GM18498 (cell line): ENCODE results near the gene HLA-DQB2.
"Not testable (repeated sequence)": the region's sequence is repeated elsewhere in the genome, so short reads cannot be mapped to it uniquely, and the experiment has no call there.

Source experiments
- ATAC-seq: cut with Tn5 transposase; IDR thresholded peaks from one replicate; pipeline ENCODE4 v1.9.1; 2021; ENCODE audit warnings: mild to moderate bottlenecking, moderate library complexity; ENCODE audit not compliant: unreplicated experiment

Gene HLA-DQB2

DNA sequence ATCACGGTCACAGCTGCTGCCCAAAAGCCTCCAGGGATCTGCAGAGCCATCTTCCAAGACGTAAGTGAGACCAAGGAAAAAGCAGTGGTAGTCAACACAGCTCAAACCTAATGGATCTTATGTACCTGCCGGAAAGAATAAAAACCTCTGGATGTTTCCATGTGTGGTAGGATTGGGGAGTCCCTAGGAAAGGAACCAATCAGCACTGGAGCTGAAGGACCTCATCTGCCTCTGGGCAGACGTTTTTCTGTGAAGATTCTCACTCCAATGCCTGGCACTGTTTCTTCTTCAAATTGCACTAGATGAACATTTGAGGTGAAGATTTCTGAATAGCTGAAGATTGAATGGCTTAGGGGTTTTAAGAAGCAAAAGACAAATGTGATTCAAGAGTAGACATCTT lies at the start of gene HLA-DQB2:
HLA-DQB2 (minus strand) TSS at position 112 of the 400 bp plus-strand sequence; CDS start at position 50, 62 bp downstream.
- no peak for ATAC-seq

DNA sequence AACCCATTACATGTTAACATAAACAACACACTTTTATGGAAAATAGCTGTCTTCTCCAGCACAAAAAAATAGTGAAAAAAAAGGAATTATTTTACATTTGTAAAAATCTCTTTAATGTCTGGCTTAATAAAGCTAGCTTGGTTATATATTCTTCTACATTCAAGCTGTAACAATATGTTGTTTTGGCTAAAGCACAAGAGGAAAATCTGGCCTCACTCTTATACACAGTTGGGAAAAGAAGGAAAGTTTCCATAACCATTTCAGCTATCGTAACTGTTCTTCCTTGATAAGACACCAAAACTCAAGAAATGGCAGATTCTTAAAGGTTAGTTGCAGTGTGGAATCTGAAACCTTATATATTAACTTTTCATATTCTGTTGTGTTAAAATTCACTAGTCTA lies 45.8 kb upstream of the HLA-DQB2 start:
- no peak for ATAC-seq

DNA sequence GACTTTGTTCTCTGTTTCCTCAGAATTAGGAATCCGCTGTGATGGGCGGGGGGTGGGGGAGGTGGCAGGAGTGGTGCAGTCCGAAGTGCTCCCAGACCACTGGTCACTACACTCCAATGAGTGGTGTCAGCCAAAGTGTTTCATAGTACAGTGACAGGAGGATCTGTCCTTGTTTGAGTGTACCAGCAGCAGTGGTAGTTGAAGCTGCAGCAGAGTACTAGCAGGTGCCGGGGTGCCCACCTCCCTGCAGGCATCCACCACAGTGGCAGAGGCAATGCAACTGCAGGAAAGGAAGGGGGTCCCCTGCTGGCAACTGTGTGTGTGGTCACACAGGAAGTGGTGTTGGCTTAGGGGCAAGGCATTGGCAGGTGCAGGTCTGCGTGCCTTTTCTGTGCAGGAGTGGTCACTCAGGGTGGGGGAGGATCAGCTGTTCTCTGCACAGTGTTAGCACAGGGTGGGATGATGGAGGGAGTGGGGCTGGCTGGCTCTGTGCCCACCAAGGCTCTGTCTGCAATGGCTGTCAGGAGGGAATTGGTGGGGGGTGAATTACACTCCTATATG lies 43.8 kb upstream of the HLA-DQB2 start:
- no peak for ATAC-seq

DNA sequence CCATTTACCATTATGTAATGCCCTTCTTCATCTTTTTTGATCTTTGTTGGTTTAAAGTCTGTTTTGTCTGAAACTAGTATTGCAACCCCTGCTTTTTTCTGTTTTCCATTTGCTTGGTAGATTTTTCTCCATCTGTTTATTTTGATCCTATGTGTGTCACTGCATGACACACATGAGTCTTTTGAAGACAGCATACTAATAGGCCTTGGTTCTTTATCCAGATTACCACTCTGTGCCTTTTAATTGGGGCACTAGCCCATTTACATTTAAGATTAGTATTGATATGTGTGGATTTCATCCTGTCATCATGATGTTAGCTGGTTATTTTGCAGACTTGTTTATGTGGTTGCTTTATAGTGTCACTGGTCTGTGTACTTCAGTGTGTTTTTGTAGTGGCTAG lies 42.1 kb upstream of the HLA-DQB2 start:
- not testable (repeated sequence) for ATAC-seq

DNA sequence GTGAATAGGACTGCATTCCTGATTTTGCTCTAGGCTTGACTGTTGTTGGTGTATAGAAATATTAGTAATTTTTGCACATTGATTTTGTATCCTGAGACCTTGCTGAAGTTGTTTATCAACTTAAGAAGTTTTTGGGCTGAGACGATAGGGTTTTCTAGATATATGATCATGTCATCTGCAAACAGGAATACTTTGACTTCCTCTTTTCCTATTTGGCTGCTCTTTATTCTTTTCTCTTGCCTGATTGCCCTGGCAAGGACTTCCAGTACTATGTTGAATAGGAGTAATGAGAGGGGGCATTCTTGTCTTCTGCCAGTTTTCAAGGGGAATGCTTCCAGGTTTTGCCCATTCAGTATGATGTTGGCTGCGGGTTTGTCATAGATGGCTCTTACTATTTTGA lies 40.1 kb upstream of the HLA-DQB2 start:
- ATAC-seq, result no peak

DNA sequence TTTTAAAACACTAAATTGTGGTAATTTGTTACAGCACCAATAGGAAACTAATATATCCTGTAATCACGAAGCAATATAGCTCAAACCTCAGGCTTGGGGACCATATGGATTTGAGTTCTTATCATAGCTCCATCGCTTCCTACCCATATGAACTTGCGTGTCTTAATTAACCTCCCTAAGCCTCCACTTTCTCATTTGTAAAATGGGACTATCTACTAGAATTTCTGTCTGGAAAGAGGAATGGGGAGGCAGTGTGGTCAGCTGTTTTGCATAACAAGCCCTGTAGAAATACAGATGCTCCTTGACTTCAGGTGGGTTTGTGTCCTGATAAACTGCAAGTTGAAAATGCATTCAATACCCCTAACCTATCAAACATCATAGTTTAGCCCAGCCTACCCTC lies 36.4 kb upstream of the HLA-DQB2 start:
- ATAC-seq, result no peak

DNA sequence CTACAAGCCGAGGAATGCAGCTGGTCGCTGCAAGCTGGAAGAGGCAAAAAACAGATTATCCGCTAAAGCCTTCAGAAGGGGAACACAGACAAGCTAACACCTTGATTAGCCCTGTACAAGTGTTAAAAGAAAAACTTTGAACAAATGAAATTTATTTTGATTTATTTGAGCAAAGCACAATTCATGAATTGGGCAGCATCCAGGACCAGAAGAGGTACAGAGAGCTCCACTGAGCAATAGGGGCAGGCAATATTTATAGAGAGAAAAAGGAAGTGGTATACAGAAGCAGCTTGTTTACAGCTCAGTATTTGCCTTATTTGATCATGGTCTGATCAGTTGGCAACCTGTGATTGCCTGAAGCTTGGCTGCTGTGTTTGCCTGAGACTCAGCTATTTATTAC lies 35.8 kb upstream of the HLA-DQB2 start:
- no peak for ATAC-seq

DNA sequence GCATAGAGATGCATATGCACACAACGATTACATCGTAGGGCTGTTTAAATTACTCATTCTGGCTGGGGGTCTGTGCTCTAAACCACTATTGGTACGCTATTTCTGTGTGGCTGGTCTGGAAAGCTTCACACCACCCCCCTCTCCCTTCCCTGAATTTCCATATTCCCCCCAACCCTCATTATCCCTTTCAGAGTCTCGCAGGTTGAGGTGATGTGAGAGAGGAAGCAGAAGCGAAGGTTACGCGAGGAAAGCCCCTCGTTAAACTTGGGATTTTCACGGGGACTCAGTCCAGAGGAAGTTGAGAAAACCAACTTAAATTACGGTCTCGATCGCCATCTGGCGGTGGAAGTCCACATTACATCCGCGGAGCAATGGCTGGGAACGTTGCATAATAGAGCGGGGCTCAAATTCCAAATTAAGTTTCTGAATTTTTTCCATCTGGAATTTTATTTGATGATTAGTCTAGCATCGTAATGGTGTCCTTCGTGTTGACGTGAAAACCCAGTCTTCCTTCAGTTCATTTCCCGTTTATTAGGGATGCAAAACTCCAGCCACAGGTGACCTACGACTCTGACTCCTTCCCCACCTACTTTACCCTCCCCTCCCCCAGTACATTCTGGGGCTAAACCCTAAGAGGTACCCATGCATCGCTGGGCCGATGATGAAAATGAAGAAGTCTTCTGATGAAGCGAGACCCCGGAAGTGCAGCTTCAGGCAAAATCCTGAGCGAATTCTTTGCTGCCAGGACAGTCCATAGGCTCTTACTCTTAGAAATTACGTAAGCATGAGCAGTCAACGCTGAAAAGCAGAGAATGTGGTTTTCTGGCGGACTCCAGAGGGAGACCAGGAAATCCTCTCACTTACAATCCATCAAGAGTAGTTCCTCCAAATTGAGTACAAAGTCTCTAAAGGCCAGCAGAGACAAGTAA lies 33.8 kb upstream of the HLA-DQB2 start:
- ATAC-seq, result no peak

DNA sequence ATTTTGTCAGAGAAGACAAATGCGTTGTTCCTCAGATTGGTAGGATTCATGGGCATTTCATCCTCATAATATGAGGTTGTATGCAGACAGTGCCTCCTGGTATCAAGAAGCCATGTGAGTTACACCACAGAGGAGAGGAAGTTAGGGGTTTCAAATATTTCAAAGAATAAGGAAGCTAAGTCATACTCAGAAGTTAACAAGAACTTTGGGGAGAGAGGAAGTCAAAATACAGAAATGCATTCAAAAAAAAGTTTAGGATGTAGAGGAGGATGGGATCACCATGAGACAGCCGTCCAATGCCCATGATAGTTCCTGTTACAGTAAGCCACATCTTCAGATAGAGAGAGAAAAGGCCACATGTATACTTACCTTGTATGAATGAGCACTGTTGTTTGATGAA lies 31.2 kb upstream of the HLA-DQB2 start:
- ATAC-seq, result no peak

DNA sequence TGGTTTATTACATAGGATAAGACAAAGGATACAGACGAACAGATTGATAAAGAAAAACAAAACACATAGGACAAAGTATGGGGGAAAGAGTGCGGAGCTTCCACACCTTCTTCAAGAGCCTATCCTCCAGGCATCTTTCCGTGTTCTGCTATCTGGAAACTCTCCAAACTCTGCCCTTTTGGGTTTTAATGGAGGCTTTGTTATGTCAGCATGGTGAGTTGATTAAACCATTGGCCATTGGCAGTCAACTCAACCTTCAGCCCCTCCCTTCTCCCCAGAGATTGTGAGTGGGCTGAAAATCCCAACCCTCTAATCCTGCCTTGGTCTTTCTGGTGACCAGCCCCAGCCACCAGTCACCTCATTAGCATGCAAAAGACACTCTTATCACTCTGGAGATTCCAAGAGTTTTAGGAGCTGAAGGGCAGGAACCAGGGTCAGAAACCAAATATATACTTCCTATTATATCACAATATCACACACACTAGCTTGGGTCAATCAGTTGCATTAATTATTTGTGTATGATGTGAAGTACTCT lies 29.6 kb upstream of the HLA-DQB2 start:
- ATAC-seq, result no peak

DNA sequence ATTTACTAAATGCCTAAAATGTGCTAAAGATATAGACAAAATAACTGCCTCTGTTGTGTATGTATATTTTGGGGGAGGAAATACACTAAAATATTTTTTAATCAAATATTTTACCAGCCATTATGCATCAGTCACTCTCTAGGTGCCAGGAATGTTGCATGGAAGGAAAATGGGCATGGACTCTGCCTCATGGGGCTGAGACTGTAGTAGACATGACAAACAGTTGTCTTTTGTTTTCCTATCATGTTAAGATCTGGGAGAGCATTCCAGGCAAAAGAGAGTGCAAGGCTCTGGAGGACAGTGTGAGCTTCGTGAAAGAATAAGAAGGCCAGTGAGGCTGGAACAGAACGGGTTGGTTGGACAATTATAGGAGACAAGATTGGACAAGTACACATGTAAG lies 27.0 kb upstream of the HLA-DQB2 start:
- no peak for ATAC-seq

DNA sequence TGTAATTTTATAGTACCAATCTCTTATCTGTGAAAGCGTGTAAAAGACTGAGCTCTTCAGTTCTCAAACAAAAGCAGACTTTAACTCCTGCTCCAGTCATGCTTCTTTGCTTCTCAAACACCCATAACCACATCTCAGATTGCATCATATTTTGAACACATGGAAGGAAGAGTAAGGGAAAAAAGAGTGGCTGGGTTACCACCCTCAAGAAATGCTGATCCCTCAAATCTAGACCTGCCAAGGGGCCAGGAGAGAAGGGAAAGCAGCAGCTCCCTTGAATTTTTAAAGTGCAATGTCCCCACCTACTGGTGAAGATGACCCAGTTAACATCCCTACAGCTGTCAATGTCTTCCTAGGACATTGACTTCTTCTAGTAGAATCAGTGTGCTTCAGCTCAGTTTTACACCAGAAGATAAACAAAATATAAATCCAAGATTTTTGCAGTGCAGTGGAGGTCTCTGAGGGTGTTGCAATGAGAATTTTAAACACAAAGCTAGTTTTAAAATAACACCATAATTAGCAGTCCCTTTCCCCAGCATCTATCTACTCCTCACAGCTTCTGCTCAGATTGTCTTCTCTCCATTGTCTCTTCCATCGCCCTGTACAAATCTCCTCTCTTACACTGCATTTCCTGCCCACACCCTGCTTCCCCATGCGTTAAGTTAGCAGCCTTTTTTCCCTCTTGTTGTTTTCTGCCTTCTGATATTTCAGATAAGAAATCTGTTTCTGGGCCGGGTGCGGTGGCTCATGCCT lies 22.6 kb upstream of the HLA-DQB2 start:
- ATAC-seq, result no peak

DNA sequence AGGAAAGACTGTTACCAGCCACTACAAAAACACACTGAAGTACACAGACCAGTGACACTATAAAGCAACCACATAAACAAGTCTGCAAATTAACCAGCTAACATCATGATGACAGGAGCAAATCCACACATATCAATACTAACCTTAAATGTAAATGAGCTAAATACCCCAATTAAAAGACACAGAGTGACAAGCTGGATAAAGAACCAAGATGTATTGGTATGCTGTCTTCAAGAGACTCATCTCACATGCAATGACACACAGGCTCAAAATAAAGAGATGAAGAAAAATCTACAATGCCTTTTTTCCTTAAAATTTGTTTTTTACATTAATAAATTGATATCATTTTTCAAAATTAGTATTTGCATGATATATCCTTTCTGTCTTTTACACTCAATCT lies 19.6 kb upstream of the HLA-DQB2 start:
- not testable (repeated sequence) for ATAC-seq

DNA sequence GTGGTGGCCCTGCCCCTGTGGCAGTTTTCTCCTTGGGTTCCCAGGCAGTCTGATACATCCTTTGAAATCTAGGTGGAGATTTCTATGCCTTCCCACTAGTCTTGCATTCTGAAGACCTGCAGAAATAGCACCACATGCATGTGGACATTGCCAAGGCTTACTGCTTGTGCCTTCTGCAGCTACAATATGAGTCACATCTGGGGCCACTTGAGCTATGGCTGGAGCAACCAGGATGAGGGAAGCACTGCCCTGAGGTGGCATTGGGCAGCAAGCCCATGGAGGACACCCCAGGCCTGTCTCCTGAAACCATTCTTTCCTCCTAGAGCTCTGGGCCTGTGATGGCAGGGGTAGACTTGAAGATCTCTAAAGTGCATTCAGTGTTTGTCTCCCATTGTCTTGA lies 15.7 kb upstream of the HLA-DQB2 start:
- ATAC-seq, result no peak

DNA sequence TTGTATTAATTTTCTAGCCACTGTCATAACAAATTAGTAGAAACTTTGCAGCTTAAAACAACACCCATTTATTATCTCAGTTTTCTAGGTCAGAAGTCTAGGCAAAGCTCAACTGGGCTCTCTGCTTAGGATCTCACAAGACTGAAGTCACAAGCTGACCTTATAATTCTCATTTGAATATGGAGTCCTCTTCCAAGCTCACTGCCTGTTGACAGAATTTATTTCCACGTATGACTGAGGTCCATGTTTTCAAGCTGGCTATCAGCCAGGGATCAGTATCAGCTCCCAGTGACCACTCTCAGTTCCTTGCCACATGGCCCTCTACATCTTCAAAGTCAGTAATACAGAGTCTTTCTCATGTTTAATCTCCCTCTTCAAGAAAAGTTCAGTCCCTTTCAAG lies 11.7 kb upstream of the HLA-DQB2 start:
- no peak for ATAC-seq

DNA sequence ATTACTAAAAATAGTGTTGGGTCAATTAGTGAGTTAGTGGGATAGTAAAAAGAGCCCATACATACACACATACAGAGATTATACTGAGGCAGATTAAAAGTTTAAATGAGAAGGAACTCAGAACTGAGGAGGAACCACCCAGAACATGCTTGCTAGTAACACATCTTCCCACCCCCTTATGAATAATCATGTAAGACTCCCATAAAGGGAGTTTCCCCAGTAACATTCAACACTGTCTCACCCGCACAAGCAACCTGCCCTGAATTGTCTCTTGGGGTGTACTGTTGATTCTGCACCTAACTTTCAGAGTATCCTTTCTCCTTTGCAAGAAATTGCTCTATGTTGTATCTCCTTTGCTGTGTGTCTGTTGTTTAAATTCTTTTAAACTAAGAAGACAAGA lies 11.1 kb upstream of the HLA-DQB2 start:
- ATAC-seq, result no peak

DNA sequence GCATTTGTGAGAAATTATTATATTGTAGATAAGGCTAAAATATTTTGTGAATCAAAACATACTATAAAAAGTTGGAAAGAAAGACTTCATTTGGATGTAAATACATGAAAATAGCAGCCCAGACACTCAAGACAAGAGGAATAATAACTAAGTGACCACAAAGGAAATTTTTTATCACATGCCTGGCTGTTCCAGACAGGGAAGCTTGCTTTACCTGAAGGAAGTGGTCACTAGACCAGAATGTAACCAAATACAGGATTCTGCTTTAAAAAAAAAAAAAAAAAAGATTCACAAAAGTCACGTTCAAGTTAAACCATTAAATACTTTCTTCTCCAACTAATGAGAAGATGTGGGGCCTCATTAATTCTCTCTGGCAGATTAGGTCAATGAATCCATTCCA lies 9.3 kb upstream of the HLA-DQB2 start:
- no peak for ATAC-seq

DNA sequence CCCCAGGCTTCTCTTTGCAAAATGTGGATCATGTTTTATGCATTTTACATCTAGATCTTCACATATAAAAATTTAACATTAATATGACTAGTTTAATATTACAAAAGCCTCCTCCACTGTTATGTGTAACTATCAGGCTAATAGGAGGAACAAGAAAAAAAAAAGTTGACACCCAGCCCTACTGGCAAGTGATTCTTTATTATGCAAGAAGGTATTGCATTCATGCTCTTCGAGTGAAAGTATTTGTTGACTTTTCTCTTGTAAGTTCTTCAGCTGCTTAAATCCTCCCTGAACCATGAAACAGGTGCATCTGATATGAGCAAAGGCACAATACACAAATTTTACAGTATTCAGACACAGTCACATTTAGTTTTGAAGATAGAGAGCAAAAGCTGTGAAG lies 716 bp upstream of the HLA-DQB2 start:
- no peak for ATAC-seq

DNA sequence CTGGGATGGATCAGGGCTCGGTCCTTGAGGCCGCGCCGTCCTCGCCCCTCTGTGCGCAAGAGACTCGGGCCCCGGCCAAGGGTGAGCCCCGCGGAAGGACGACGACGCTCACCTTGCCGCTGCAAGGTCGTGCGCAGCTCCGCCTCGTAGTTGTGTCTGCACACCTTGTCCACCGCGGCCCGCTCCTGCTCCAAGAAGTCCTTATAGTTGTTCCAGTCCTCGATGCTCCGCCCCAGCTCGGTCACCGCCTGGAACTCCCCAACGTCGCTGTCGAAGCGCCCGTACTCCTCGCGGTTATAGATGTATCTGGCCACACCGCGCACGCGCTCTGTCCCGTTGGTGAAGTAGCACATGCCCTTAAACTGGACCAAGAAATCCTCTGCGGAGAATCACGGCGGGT lies 1.8 kb downstream of the HLA-DQB2 start:
- ATAC-seq, result no peak

DNA sequence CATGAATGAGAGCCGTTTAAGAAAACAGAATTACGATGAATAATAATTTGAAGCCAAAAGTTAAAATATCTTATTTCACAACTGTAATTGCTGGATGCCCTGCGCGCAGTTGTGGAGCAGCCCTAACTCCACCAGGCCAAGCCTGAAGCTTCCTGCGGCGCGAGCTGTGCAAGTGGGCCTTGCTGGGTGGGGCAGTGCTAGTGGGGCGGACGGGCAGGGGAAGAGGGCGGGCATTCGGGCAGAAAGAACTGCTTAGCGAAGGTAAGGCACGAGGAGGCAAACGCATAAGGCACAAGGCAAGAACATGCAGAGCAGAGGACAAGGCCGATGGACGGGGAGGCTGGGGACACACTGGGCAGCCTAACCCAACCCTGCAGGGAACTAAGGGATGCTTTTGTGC lies 2.3 kb downstream of the HLA-DQB2 start:
- no peak for ATAC-seq

DNA sequence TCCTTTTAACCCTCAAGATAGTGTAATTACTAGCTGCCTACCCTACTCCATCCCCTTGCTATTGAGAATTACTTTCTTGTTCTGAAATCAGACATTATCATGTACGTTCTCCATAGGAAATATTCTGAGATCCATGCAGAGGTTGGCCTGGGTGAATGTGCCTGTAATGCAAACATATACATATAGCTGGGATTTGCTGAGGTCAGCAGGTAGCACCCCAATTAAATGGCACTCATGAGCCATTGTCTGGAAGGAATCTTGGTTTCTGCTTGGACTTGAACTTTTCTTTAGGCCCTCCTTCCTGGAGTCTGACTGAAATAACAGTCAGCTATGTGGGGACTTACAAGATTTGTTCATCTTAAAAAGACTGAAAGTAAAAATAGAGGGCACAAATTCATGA lies 3.7 kb downstream of the HLA-DQB2 start:
- ATAC-seq, result no peak

DNA sequence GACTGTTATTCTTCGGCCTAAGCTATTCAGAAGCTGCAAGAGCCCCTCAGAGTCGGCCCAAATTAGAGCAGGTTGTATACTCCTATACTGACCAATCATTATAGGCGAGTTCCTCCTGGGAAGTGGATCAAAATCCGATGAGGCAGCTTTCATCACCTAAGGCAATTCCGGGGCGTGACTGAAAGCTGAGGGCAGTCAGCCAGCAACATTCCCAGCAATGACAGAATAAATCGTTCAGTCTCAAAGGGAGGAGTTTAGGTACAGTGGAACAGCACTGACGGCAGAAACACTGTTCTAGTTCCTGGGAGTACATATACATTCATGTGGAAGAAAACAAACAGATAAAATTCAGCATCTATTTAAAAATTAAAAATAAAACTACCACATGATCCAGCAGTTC lies 10.8 kb downstream of the HLA-DQB2 start:
- no peak for ATAC-seq
